ENCODE measurements around the gene IL25. TPM values are rescaled to one million over a fixed set of nuclear protein-coding genes. Genes with fewer than 3 reads are reported as not detected.

Gene IL25
- total and polyA plus RNA-seq, 2 of the 4 experiments (the other 2 are of a cell fraction), result not detected

DNA sequence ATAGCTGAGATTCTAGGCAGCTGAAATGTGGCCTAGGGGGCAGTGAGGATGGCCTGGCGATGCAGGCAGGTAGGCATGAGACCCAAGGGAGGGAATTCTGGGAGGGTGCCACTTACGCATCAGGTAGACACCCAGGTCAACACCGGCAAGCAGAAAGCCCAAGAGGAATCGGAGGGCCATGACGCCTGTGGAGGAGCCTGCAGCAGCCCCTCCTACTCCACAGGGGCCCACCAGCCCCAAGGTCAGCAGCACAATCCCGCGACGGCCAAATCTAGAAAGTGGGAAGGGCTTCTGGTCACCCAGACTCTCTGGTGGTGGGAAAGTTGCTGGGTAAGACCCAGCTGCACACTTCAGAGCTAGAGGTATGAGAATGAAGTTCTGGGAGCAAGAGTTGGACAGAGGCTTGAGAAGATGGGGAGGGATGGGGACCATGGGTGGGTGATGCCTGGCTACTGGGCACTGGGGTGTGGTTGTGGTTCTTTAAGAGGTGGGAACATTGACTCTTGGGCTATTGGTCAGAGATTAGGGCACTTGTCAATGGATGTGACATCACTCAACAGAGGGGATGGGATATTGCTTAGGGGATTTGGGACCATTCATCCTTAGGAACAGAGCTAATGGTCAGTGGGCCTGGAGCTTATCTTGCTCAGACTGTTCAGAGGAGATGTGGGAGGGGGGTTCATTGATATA, 23.3 kb upstream of the IL25 start:
- peaks cover 3% of the 10 kb centered on the region; the same call in 1 of the 2 replicates for H3K4me1 ChIP-seq (ENCODE audit: control insufficient read depth, insufficient read depth, low read length)
- no peaks in the 10 kb centered on the region for H3K27me3 ChIP-seq (ENCODE audit: control insufficient read depth, insufficient read depth, low read length)
- H2AK9ac ChIP-seq (replicated peaks; ENCODE audit: low read depth, low read length, poor library complexity), result no peak overlapping the region
- no peaks in the 10 kb centered on the region for H3K9me3 ChIP-seq (ENCODE audit: control insufficient read depth, insufficient read depth, low read length)
- peaks cover 0 to 7% of the 10 kb centered on the region in 2 experiments; a peak in 3 of 4 replicates for H3K79me1 ChIP-seq (ENCODE audit: low read depth in 1 of 2, low read length in 2 of 2)
- H3K4ac ChIP-seq (ENCODE audit: low read depth, low read length), result no peak overlapping the region
- H2BK20ac ChIP-seq (ENCODE audit: low read depth, low read length), result no peak overlapping the region
- WGBS, 2 experiments (ENCODE audit: extremely low coverage in 2 of 2, insufficient read length in 1 of 2), result no CpG with 5 or more reads among the region's 8 CpGs
- H3K36me3 ChIP-seq (ENCODE audit: control insufficient read depth, insufficient read depth, low read length), result peaks cover 10% of the 10 kb centered on the region
- CTCF ChIA-PET, result no interaction called here
- no peak overlapping the region for H2AK5ac ChIP-seq (ENCODE audit: low read depth, low read length)
- H2AFZ ChIP-seq (replicated peaks; ENCODE audit: low read length, poor library complexity), result no peak overlapping the region
- no peak overlapping the region for H4K91ac ChIP-seq (ENCODE audit: insufficient read depth, low read depth, low read length)
- H3K23ac ChIP-seq (ENCODE audit: low read depth, low read length), result no peak overlapping the region
- H4K20me1 ChIP-seq (ENCODE audit: insufficient read depth, low read length), result no peaks in the 10 kb centered on the region; the same call in 1 of the 2 replicates
- H3K14ac ChIP-seq (replicated peaks; ENCODE audit: low read depth, low read length), result no peak overlapping the region
- H3K4me2 ChIP-seq (ENCODE audit: low read depth, low read length), result no peak overlapping the region
- H2BK15ac ChIP-seq (ENCODE audit: low read depth, low read length), result no peak overlapping the region
- H2BK5ac ChIP-seq (ENCODE audit: low read depth, low read length, poor library complexity, severe bottlenecking), result no peak overlapping the region
- in situ Hi-C loops (cut with MboI; ENCODE audit: low sequenced_read_pairs), result no loop called here
- no peak overlapping the region for H4K8ac ChIP-seq (ENCODE audit: low read depth in 2 of 2, low read length in 2 of 2)
- POLR2A ChIA-PET (ENCODE audit: unreplicated experiment), result no interaction called here
- dilution Hi-C loops (cut with HindIII; ENCODE audit: low sequenced_read_pairs, unreplicated experiment), result no loop called here
- no peak for DNase-seq
- BruUV-seq (replicated peaks), result no TSS peak
- H3K18ac ChIP-seq (ENCODE audit: low read depth, low read length), result no peak overlapping the region
- H3K4me3 ChIP-seq (ENCODE audit: insufficient read depth, low read depth, low read length), result no peak overlapping the region
- no peak overlapping the region for H3K9ac ChIP-seq (ENCODE audit: low read depth, low read length)
- H3K27ac ChIP-seq (ENCODE audit: insufficient read depth, low read length), result no peak overlapping the region
- intact Hi-C loops (cut with micrococcal nuclease), result no loop called here
- ATAC-seq (ENCODE audit: low read depth), result no peak
- H3K9me1 ChIP-seq (ENCODE audit: insufficient read depth, low read length), result no peaks in the 10 kb centered on the region
- TF ChIP-seq BHLHE40 (IDR thresholded peaks at IDR 0.05; ENCODE audit: low read depth, low read length) (no peak), SMC3 (IDR thresholded peaks at IDR 0.05; ENCODE audit: low read depth, low read length) (no peak), POLR2A (IDR thresholded peaks at IDR 0.05; ENCODE audit: low read depth, low read length) (no peak)
- TF ChIP-seq, protein P1, sequence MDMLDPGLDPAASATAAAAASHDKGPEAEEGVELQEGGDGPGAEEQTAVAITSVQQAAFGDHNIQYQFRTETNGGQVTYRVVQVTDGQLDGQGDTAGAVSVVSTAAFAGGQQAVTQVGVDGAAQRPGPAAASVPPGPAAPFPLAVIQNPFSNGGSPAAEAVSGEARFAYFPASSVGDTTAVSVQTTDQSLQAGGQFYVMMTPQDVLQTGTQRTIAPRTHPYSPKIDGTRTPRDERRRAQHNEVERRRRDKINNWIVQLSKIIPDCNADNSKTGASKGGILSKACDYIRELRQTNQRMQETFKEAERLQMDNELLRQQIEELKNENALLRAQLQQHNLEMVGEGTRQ (IDR thresholded peaks at IDR 0.05; ENCODE audit: low read depth, low read length), result no peak
- TF ChIP-seq, protein P2, sequence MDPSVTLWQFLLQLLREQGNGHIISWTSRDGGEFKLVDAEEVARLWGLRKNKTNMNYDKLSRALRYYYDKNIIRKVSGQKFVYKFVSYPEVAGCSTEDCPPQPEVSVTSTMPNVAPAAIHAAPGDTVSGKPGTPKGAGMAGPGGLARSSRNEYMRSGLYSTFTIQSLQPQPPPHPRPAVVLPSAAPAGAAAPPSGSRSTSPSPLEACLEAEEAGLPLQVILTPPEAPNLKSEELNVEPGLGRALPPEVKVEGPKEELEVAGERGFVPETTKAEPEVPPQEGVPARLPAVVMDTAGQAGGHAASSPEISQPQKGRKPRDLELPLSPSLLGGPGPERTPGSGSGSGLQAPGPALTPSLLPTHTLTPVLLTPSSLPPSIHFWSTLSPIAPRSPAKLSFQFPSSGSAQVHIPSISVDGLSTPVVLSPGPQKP (IDR thresholded peaks at IDR 0.05; ENCODE audit: borderline replicate concordance, low read depth, low read length), result no peak
- no peak overlapping the region for H3K56ac ChIP-seq (ENCODE audit: extremely low read depth, insufficient read depth, low read length)
- H2BK120ac ChIP-seq (ENCODE audit: low read depth, low read length), result no peak overlapping the region
- no peak overlapping the region for H4K5ac ChIP-seq (ENCODE audit: low read depth, low read length)
